Activated CD8-positive, alpha-beta memory T cell treated with anti-CD3 and anti-CD28 coated beads, Interleukin-2, amount 50 U/mL, for 4 hours (primary cell): ENCODE data around the gene CCDC12.

Experiments used
- DNase-seq: peaks from one replicate; pipeline ENCODE4 v3.0.0-alpha.2; 2020

The CCDC12 gene

GRCh38 chr3:46955157-46955556 is 21.4 kb downstream of the CCDC12 start:
- DNase-seq = no peak

GRCh38 chr3:46954178-46954577 is 22.4 kb downstream of the CCDC12 start:
- DNase-seq = no peak

DNA sequence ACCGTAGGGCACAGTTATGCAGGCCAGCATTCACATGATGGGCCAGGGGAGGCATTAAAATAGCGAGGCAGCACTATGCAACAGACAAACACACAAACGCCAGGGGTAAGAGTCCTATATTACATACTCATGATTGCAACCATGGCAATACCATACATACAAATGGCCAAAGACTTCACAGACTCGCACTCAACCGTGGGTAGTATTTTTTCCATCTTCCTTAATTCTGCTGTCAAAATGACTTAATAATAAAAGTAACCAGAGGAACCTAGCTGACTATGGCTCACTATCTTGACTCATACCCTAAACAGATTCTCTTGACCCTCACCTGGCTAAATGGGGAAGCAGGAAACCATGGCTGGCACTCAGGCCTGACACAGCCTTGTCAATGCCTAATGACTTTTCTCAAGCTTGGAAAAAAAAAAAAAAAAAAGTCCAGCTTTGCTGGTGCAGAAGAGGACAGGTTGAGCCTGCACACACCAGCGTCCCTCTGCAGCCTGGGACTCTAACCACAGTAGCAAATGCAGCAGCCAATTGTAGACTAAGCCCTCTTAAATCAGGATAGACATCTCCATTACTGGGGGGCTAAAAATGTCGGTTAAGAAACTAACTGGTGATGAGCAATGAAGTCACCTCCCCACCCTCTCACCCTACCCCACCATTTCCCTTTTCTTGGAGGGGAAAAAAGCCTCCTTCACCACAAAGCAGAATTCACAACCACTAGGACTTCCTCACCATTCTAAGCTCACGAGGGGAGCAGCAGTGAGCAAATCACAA is 23.1 kb downstream of the CCDC12 start:
- no peak for DNase-seq

DNA sequence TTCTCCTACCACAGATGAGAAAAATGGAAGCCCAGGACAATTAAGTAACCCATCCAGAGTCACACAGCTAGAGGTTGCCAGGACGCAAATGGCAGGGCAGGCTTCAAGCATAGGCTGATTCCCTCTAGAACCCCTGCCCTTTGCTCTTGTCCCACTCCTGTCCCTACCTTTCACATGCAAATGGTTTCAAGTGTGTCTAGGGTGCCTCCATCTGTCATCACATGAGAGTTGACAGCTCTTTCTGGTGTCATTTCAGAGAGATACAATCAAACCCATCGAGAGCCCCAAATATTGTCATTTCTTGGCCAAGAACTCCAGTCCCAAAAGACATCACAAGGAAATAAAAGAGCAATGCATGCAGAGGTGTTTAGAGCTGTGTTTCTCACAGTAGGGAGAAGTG is 23.7 kb downstream of the CCDC12 start:
- no peak for DNase-seq

- no peak for DNase-seq
Measured at GRCh38 chr3:46950650-46951241, 25.8 kb downstream of the CCDC12 start.

- DNase-seq = no peak
Measured at GRCh38 chr3:46950177-46950576, 26.4 kb downstream of the CCDC12 start.

GRCh38 chr3:46948830-46949671 is 27.5 kb downstream of the CCDC12 start:
- no peak for DNase-seq

GRCh38 chr3:46947981-46948791 is 28.4 kb downstream of the CCDC12 start:
- DNase-seq = peak; percentile 70

DNA sequence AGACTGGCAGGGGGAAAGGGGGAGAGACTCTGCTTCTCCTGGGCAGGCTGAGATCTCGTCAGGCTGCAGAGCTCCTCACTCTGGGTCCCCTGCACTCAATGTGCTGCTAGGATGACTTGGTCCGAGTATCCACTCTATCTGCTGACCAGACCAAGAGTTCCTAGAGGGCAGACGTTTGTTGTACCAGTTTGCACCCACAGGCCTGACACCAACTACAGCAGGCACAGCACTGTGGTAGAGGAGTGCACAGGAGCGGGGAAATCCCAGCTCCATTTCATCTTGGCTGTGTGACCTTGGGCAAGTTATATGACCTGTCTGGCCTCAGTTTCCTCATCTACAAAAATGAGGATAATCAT is 29.0 kb downstream of the CCDC12 start:
- DNase-seq = no peak

GRCh38 chr3:46946856-46947545 is 29.5 kb downstream of the CCDC12 start:
- DNase-seq = peak; percentile 68

- no peak for DNase-seq
Measured at GRCh38 chr3:46946416-46946815, 30.1 kb downstream of the CCDC12 start.

- no peak for DNase-seq
Measured at GRCh38 chr3:46944191-46944590, 32.4 kb downstream of the CCDC12 start.

- no peak for DNase-seq
Measured at GRCh38 chr3:46943237-46944187, 33.0 kb downstream of the CCDC12 start.

DNA sequence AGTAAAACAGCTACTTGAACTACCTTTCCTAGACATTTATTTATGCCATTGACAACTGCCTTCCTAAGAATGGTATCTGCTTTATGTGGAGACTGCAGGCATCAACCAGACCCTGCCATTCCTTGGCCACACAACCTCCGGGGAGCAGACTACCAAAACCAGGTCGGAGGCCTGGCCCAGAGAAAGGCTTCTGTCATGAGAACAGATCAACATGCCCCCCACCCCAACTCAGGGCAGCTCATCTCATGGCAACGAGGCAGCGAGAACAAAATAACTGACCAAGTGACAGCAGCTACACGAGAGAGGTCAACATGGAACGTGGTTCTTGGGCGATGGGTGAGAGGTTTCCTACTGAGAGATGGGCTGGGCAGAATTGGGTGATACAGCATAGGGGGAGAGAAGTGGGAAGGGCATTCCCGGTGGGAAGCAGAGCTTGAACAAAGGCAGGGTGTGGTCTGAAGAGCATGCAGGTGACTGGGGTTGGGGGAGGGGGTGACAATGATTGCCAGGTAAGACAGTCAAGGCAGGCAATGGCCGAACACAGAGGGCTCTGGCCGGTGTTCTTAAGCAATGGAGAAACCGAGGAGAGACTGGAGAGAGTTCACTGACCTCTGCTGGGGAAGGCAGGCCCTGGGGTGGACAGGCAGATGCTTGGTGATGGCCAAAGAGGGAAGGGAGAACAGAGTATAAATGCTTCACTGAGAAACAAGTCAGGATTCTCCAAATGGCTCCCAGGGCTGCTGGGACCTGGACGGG is 33.9 kb downstream of the CCDC12 start:
- DNase-seq = no peak

GRCh38 chr3:46942076-46942475 is 34.5 kb downstream of the CCDC12 start:
- no peak for DNase-seq

- DNase-seq = no peak
Measured at GRCh38 chr3:46939578-46940445, 36.7 kb downstream of the CCDC12 start.

DNA sequence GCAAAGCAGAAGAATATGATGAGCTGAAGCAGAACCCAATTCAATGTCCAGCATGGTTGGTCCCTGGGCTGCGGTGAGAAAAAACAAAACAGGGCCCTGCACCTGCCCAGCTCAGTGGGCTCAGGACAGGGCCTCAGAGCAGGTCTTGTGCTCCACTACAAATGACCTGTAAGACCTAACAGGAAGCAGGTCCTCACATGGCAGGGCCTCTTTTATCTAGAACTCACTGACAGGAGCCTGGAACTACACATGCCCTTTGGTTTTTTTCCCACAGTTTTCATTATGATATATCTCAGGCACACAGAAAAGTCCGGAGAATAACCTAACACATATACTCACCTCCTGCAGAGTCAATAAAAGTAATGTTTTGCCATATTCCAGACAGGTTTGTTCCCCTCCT is 38.4 kb downstream of the CCDC12 start:
- DNase-seq = no peak

- no peak for DNase-seq
Measured at GRCh38 chr3:46936733-46937250, 39.8 kb downstream of the CCDC12 start.

GRCh38 chr3:46935989-46936558 is 40.5 kb downstream of the CCDC12 start:
- no peak for DNase-seq
